Inflammatory macrophage (primary cell): ENCODE measurements around the gene SPTAN1.
A peak's percentile ranks its signal among the peaks of the same experiment; 100 is the strongest.
"Not testable (repeated sequence)": the region's sequence is repeated elsewhere in the genome, so short reads cannot be mapped to it uniquely, and the experiment has no call there.

Source experiments
- DNase-seq, 2 donors: peaks; one replicate each; pipeline ENCODE4 v3.0.0-alpha.2; 2020 to 2022
- total RNA-seq, 18 experiments: gene quantifications; one replicate each; lab custom pipeline; 2026; ENCODE audit warnings: mixed read lengths in 6 of 18, inconsistent platforms in 2 of 18; lab: John Stamatoyannopoulos, UW

Gene SPTAN1
- 386 to 919 (median 601) reads per million in 18 experiments for total RNA-seq

- peak; percentile 94 to 95 for DNase-seq
These were observed at the start of gene SPTAN1 for GRCh38 chr9:128552153-128552743. SPTAN1 (plus strand) TSS chr9:128552587; CDS start chr9:128566741, 14,154 bp downstream.

GRCh38 chr9:128503415-128503825 lies 49.0 kb upstream of the SPTAN1 start:
- not testable (repeated sequence) for DNase-seq

DNA sequence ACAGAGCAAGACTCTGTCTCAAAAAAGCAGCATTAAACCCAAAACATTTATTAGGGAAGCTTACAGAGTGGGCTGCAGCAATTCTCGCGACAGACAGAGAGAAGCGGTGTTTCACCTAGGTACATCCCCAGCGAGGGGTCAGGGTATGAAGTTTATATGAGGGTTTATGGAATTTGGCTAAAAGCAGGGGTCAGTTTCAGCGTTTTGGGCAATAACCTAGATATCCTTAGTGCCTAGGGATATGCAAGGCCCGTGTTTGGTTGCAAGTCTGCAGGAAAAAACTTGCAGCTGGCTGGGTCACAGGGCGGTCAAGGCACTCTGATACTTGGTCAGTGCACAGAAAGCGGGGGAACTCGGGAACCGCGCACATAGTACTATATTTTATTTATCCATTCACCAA lies 48.5 kb upstream of the SPTAN1 start:
- DNase-seq, result peak in 1 of 2 donors; percentile 26

DNA sequence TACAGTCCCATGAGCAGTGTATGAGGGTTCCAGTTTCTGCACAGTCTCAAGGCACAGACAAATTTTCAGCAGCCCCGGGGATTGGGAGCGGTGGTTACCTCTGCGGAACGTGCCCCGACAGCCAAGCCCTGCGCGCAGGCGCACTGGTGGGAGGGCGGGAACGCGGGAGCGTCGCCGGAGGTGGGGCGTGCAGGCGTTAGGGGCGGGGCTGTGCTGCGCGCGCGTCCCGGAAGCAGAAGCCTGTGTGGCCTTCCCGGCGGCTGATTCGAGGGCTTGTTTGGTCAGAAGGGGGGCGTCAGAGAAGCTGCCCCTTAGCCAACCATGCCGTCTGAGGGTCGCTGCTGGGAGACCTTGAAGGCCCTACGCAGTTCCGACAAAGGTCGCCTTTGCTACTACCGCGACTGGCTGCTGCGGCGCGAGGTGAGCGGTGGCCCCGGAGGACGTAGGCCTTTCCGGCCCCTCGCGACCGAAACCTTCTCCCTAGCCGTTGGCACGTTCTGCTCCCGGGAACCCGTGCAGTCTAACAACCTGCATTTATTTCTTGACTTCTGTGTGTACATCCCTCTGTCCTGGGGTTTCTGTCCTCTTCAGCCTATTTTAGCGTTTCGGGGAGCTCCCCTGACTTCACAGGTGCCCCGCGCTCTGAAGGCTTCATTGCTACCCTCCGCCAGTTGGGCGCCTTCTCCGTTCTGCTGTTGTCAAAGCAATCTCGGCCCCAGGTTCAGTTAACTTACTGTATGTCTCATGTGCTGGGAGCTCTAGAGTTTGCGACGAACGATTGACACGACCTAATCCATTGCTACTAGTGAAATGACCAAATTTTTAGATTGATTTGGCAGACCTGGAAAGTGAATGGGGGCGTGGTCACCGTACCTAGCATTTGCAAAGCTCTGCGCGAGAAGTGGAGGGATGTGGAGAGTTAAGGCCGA lies 47.6 kb upstream of the SPTAN1 start, which contains the start of gene GLE1:
GLE1 (plus strand) TSS at position 235 of the 929 bp plus-strand sequence; CDS start at position 322, 87 bp downstream.
- DNase-seq, result peak; percentile 93 to 95

- no peak for DNase-seq
These were observed 47.0 kb upstream of the SPTAN1 start for GRCh38 chr9:128505414-128505765.

DNA sequence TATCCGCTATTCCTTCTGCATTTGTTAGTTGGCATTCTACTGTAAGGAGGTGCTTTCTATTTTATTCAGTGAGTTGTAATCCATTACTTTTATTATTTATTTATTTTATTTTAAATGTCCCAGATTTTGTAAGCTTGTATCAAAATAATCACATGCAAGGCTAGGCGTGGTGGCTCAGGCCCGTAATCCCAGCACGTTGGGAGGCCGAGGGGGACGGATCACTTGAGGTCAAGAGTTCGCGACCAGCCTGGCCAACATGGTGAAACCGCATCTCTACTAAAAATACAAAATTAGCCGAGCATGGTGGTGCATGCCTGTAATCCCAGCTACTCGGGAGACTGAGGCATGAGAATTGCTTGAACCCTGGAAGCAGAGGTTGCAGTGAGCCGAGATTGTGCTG lies 46.5 kb upstream of the SPTAN1 start:
- DNase-seq, result not testable (repeated sequence)

GRCh38 chr9:128512820-128513219 lies 39.6 kb upstream of the SPTAN1 start:
- no peak for DNase-seq

- DNase-seq, result no peak
These were observed 30.4 kb upstream of the SPTAN1 start for GRCh38 chr9:128521956-128522355.

DNA sequence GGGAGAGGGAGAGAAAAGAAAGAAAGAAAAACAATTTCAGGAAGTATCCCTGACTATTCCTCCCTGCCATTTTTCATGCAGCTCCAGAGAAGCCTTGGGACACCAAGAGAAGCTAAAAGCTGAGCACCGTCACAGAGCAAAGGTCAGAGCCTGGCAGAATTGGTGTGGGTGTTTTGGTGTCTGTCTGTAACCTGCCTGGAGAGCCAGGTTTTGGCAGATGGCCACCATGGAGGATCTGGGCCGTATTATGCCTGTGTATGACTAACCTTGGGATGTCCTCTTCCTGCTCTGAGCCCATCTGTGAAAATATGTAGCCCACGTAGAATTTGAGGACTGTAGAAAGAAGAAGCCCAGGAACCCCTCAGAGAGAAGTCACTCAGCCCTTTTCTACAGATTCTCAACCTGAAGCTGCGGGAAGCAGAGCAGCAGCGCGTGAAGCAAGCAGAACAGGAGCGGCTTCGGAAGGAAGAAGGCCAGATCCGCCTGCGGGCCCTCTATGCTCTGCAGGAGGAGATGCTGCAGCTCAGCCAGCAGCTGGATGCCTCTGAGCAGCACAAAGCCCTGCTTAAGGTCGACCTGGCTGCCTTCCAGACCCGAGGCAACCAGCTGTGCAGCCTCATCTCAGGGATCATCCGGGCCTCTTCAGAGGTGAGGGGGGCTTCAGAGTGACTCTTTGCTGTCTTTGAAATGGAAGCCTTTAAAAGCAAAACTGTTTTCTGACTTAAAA lies 29.0 kb upstream of the SPTAN1 start:
- no peak for DNase-seq

DNA sequence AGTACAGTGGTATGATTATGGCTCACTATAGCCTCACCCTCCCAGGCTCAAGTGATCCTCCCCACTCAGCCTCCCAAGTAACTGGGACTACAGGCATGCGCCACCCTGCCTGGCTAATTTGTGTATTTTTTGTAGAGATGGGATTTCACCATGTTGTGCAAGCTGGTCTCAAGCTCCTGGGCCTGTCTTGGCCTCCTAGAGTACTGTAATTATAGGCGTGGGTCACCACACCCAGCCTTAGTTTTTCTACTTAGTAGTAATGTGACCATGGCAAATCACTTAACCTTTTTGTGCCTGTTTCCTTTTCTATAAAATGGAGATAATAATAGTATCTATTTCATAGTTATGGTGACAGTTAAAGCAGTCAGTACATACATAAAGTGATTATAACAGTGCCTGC lies 25.7 kb upstream of the SPTAN1 start:
- DNase-seq, result no peak

GRCh38 chr9:128528445-128529160 lies 23.8 kb upstream of the SPTAN1 start:
- no peak for DNase-seq

DNA sequence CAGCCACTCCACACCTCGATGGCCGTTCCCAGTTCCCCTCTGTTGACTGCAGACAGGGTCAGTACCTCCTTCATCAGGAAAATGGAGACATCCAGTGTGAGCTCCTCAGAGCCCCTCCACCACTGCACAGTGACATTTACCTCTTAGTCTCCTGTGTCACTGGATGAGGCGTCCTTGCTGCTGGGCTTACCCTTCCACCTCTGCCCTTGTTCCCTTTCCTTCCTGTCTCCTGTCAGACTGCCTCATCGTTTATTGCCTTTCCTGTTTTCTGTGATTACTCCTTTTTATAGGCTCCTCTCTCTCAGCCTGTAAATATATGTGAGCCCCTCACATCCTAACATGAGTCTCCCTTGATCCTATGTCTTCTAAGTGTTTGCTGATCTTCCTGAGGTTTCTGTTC lies 23.2 kb upstream of the SPTAN1 start:
- DNase-seq, result no peak

- DNase-seq, result no peak
These were observed 19.8 kb upstream of the SPTAN1 start for GRCh38 chr9:128532581-128532980.

GRCh38 chr9:128540634-128541360 lies 11.6 kb upstream of the SPTAN1 start:
- peak; percentile 75 to 89 for DNase-seq

DNA sequence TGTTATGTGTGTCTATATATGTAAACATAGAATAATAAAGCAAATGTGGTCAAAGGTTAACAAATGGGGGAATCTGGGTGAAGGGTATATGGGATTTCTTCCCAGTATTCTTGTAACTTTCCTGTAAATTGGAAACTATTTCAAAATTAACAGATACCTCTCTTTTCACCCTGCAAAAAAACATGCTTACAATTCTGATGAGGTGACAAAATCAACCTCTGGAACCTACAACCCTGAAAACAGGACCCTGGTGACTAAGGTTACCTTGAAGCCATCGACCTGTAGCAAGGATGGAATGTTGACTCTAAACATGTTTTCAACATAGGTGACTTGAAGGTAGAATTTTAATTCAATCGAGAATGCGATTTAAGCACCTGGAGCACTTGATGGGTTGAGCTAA lies 5.9 kb upstream of the SPTAN1 start:
- DNase-seq, result no peak

DNA sequence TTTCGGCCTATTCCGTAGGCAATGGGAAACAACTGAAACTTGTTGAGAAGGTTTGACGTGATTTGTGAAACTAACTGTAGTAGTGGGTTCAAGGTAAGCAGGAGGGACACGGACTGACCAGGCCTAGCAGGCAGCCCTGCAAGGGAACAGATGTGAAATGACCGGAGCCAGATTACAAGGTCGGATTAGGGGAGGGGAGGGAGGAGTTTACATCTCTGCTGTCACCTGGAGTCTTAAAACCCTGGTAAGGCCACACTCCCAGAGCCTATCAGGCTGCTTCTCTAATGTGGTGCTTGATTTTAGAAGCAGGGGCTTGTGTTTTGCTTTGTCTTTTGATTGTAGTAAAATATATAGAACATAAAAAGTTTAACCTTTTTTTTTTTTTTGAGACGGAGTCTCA lies 3.5 kb upstream of the SPTAN1 start:
- no peak for DNase-seq

DNA sequence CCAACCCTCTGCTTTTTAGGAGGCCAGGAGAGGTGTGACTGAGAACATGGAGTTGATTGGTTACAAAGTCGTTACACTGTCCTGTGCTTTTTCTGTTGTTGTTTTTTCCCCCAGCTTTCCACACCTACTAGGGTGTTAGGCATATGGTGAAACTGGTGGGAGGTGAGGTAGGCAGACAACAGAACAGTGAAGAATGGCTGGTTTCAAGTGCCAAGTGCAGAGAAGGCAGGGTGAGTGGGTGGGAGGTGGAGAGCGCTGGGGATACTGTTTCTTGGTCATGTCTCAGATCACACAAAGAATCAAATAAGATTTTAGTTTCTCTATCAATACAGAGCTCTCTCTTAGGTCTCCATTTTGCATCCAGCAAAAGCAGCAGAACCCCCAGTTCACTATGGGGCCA lies 2.2 kb upstream of the SPTAN1 start:
- DNase-seq, result peak; percentile 15 to 43

DNA sequence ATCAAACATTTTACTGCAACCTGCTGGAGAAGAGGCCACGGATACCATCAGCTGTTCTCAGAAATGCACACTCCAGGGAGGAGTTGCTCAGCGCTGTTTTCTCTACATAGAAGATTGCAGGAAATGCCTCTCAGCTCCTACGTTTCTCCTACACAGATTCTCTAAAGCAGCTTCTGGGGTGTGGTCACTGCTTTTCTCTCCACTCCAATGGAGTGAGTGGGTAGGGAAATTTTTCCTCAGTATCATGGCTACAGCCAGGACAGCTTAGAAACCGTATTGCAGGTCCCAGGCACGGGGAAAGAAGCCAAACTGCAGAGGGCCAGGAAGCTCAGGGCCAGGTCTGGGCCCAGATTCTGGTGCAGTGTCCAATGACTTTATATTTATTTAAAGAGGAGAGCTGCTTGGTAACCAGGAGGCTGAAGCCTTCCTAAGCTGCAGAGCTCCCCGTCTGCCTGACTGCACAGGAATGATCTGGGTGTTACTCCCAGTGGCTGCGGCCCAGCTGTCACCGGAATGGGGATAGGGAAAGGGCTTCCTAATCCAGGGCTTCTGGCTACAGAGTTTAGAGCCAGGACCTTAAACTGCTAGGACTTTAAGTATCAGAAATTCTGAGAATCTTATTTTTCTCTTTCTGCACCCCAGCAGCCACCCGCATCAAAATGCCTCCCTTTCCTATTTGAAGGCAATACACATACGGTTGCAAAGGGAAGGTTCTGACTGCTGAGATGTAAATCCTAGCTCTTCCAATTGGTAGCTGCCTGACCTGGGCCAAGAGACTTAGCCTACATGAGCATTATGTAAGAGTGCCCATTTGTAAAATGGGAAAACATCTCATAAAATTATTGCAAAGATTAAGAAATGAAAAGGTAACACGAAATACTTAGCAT lies 1.4 kb upstream of the SPTAN1 start:
- peak; percentile 27 to 76 for DNase-seq

GRCh38 chr9:128551657-128552152 lies 682 bp upstream of the SPTAN1 start:
- DNase-seq, result no peak

DNA sequence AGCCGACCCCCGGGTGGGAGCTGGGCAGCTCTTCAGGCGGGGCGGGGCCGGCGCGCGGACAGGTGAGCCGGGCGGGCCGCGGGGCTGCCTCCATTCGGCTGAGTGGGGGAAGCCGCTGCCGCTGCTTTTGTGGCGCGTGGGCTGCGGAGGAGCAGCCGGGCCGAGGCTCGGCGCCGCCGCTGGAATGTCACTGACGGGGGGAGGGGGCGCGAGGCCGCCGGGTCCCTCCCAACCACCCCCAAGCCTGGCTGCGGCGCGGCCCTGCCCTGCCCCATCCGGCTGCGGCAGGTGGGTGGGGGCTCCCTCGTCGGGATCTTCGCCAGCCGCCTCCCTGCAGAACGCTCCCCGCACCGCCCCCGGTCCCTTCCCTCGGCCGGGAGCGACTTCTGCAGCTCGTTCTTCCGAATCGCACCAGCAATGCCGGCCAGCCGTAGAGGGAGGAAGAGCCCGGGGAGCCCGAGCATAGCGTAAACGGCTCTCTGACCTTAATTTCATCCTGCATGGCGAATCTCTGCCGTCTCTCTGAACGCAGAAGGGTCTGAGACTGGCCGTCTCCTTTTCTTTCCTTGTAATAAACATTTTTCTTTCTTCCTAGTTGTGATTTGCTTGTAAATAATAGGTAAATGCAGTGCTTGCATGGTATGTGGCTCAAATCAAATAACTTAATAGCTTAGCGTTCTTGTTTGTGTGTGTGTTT lies 505 bp downstream of the SPTAN1 start:
- DNase-seq, result peak; percentile 43 to 71
